Measurements from ENCODE around the gene SNAPC2. TPM values are rescaled to one million over a fixed set of nuclear protein-coding genes. Genes with fewer than 3 reads are reported as not detected.

SNAPC2 gene
- total and polyA plus RNA-seq, 2 of the 13 experiments (the other 11 are each of a cell fraction or from before 2014, with no cell fraction given) = 10.2 to 12.7 TPM

DNA sequence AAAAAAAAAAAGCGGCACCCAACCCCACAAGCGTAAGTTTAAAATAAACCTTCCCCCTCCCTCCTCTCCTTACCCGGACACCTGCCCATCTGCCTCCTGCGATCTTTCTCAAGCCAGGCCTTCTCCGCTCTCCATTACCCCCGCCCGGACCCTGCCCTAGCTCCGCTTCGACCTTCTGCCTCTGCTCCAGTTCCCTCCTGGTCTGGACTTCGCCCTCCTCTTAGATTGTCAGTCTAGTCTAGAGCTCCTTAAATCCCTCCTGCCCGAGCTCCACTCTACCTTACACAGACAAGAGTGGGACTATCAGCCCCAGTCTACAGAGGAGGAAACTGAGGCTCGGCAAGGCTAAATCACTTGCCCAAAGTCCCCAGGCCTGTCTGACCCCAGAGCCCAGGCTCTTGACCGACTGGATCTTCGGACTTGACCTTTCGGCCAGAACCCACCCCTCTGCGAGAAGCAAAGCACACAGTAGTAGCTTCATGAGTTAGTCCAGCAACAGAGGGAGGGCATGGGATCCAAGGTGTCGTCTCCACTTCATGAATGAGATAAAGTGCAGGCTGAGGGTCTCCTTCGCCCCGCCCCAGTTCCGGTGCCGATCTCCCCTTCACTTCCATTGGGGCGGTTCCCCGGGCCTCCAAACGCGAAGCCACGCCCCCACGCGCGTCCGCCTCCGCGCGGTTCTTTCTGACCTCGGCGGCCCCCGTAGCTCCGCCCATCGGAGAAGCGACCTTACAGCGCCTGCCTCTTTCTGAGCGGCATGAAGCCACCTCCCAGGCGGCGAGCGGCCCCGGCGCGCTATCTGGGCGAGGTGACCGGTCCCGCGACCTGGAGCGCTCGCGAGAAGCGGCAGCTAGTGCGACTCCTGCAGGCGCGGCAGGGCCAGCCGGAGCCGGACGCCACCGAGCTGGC, at the start of gene SNAPC2 (continued):
- TF ChIP-seq EP300 (IDR thresholded peaks at IDR 0.05; ENCODE audit: low read depth in 2 of 2, low read length in 2 of 2) (no peak; a peak in 1 of 4 replicates), EP300 (CRISPR knock-in tag; IDR thresholded peaks at IDR 0.05; ENCODE audit: borderline replicate concordance) (peak; percentile 63; the same call in 1 of the 2 replicates), ZNF205 (CRISPR knock-in tag; IDR thresholded peaks at IDR 0.05) (0 out of 2 replicates have a peak, but pooled peaks have one; percentile 25), POLR2G (IDR thresholded peaks at IDR 0.05; ENCODE audit: low read depth, low read length) (peak; percentile 76), MYC (CRISPR knock-in tag; IDR thresholded peaks at IDR 0.05; ENCODE audit: borderline replicate concordance) (peak; percentile 70; the same call in 1 of the 2 replicates), ATF3 (CRISPR knock-in tag; IDR thresholded peaks at IDR 0.05) (peak; percentile 28; the same call in 1 of the 2 replicates), ZNF607 (CRISPR knock-in tag; IDR thresholded peaks at IDR 0.05; ENCODE audit: borderline replicate concordance) (peak; percentile 47; the same call in 1 of the 2 replicates), ZNF572 (CRISPR knock-in tag; IDR thresholded peaks at IDR 0.05) (peak; percentile 51; the same call in 1 of the 2 replicates), ZFP36 (IDR thresholded peaks at IDR 0.05; ENCODE audit: borderline replicate concordance, low read depth, low read length, partially characterized antibody) (no peak), HOXA3 (CRISPR knock-in tag; IDR thresholded peaks at IDR 0.05) (peak; percentile 85), TAF15 (IDR thresholded peaks at IDR 0.05; ENCODE audit: low read depth, low read length, poor library complexity, severe bottlenecking) (no peak), ZNF235 (CRISPR knock-in tag; IDR thresholded peaks at IDR 0.05; ENCODE audit: borderline replicate concordance) (no peak; the same call in 1 of the 2 replicates), MEIS1 (CRISPR knock-in tag; IDR thresholded peaks at IDR 0.05; ENCODE audit: borderline replicate concordance) (0 out of 2 replicates have a peak, but pooled peaks have one; percentile 45), TBX2 (CRISPR knock-in tag; IDR thresholded peaks at IDR 0.05; ENCODE audit: borderline replicate concordance) (peak; percentile 59), TP53 (CRISPR knock-in tag; conservative IDR thresholded peaks at IDR 0.05) (0 out of 2 replicates have a peak, but pooled peaks have one; percentile 53), ZBTB7B (CRISPR knock-in tag; IDR thresholded peaks at IDR 0.05) (peak; percentile 95), ZNF232 (CRISPR knock-in tag; IDR thresholded peaks at IDR 0.05; ENCODE audit: borderline replicate concordance) (no peak; the same call in 1 of the 2 replicates), CBFB (CRISPR knock-in tag; IDR thresholded peaks at IDR 0.05) (peak; percentile 66; the same call in 1 of the 2 replicates), MXD4 (CRISPR knock-in tag; IDR thresholded peaks at IDR 0.05) (peak; percentile 57), MIER2 (CRISPR knock-in tag; IDR thresholded peaks at IDR 0.05) (no peak; the same call in 1 of the 2 replicates), FOSL2 (CRISPR knock-in tag; IDR thresholded peaks at IDR 0.05) (peak; percentile 11; the same call in 1 of the 2 replicates), MIER3 (CRISPR knock-in tag; IDR thresholded peaks at IDR 0.05; ENCODE audit: borderline replicate concordance) (peak; percentile 65), THAP9 (CRISPR knock-in tag; IDR thresholded peaks at IDR 0.05; ENCODE audit: borderline replicate concordance) (peak; percentile 92; the same call in 1 of the 2 replicates), ZNF335 (CRISPR knock-in tag; IDR thresholded peaks at IDR 0.05) (peak; percentile 89), ZNF709 (CRISPR knock-in tag; IDR thresholded peaks at IDR 0.05) (no peak)
- TF ChIP-seq, protein P1, sequence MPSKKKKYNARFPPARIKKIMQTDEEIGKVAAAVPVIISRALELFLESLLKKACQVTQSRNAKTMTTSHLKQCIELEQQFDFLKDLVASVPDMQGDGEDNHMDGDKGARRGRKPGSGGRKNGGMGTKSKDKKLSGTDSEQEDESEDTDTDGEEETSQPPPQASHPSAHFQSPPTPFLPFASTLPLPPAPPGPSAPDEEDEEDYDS (CRISPR knock-in tag; IDR thresholded peaks at IDR 0.05) = peak; percentile 37; the same call in 1 of the 2 replicates
